SU-DHL-6 (cell line): Measurements from ENCODE around the gene COL1A2.

Experiments used
- CTCF ChIP-seq: fragments of 200-600 bp; sonication (generic); IDR thresholded peaks from one replicate; pipeline ENCODE4 v1.5.1; 2017; ENCODE audit warnings: antibody characterized with exemption, mild to moderate bottlenecking, low read length, moderate library complexity; ENCODE audit not compliant: insufficient read depth, poor library complexity, severe bottlenecking
- EZH2phosphoT487 ChIP-seq: fragments of 200-600 bp; sonication (generic), shearing (Covaris generic); conservative IDR thresholded peaks from 2 replicates; pipeline ENCODE4 v1.6.1; 2018; ENCODE audit warnings: mild to moderate bottlenecking, antibody characterized with exemption, low read length, moderate library complexity, mixed read lengths

- TF ChIP-seq CTCF (no peak), EZH2phosphoT487 (no peak)
Observed at GRCh38 chr7:94452239-94452638, 57.5 kb downstream of the COL1A2 start.
